HG02884 (cell line): ENCODE data around the gene PTEN.
A peak's percentile ranks its signal among the peaks of the same experiment; 100 is the strongest.

Source experiments
- ATAC-seq: cut with Tn5 transposase; IDR thresholded peaks from one replicate; pipeline ENCODE4 v1.9.1; 2021; ENCODE audit warnings: mild to moderate bottlenecking, moderate library complexity; ENCODE audit not compliant: unreplicated experiment

The PTEN gene

DNA sequence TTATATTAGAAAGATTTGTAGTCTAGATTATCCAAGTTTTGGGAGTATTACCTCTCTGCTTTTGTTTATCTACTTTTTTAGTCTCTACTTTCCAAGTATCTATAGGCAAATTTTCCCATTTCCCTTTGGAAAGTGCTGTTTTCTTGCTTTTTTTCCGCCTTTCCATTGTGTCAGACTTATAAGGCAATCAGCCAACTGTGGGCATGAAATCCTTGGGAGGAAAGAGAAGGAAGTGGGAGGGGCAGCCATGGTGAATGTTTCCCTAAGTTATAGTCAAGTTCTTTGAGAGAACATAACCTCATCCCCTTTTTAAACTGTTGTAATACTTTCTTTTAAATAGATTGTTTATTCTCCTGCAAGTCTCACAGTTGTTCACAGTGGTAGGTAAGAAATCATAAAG lies 52.6 kb downstream of the PTEN start:
- no peak for ATAC-seq

DNA sequence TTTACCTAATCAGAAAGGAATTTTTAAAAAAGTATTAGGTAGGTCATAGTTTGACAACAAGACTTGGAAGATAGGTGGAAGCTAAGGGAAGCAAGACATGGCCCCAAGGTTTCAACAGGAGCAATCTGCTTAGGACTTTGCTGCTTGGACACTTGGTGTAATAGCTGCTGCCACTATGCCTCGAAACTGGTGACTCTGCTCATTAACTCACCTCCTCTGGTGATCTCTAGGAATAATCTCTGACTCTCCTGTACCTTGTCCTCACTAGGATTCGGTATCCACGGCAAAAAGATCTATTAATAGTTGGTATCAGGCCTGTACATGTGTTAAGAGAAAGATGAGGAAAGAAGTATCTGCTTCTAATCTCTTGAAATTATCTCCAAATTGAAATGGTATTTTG lies 53.1 kb downstream of the PTEN start:
- no peak for ATAC-seq

DNA sequence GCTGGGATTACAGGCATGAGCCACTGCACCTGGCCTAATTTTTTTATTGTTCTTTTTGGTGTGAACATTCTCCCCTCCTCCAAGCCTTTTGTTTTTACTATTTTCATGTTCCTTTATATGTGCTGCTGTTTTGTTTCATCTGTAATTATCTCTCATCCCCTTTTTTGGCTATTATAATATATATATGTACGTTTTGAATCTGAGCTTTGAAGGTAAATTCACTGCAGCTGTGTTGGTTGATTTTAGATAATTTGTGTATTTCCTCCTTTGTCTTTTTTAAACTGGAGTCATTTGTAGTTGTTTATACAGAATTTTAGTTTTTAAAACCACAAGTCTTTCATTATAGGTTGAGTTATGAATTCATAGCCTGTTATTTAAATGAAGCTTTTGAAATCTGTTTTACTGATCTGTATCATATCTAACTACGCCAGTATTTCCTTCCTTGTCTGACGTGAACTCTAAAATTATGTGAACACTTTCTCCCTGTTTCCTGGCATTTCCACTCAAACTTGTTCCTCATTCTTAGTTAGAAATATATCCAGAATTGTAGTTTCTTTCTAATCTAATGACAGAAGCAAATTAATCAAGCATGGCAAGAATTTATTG lies 54.9 kb downstream of the PTEN start:
- ATAC-seq, result no peak

GRCh38 chr10:87920538-87920937 lies 57.1 kb downstream of the PTEN start:
- ATAC-seq, result no peak

GRCh38 chr10:87921931-87922688 lies 58.7 kb downstream of the PTEN start:
- no peak for ATAC-seq

DNA sequence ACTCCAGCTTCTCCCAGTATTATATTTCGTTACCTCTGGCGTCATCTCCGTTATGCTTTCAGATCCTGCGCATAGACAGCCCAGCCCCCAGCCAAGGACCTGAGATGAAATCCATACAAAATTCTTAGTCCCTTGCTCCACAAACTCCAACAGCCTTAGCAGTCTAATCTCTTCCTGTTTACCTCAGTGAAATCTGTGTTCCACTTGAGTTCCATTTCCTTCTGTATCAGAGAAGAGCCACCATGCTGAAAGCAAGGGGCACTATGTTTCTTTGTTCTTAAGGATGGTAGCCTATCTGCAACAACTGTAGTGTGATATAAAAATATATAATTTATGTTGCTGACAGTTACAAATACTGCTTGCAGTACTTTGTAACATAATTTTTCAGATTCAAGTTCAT lies 59.8 kb downstream of the PTEN start:
- ATAC-seq, result no peak

- ATAC-seq, result no peak
Observed at GRCh38 chr10:87925570-87925969, 62.1 kb downstream of the PTEN start.

- ATAC-seq, result no peak
Observed at GRCh38 chr10:87927091-87927490, 63.7 kb downstream of the PTEN start.

DNA sequence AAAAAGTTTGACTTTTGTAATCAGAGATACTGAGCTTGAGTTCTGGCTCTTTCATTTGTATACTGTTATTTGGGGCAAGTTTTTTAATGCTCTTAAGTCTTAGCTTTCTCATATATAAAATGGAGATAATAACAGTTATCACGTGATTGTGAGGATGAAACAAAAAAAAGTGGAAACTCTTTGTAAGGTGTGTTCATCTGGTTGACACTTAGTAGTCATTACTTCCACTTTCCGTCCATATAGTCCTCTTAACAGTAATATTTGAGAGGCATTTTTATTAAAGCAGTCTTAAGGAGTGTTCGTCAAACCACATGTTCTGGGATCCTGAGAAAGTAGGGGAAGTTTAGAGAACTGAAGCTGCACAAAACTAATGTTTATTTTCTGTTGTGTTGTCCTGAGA lies 65.6 kb downstream of the PTEN start:
- no peak for ATAC-seq

GRCh38 chr10:87930141-87930540 lies 66.7 kb downstream of the PTEN start:
- no peak for ATAC-seq

GRCh38 chr10:87930934-87931835 lies 67.8 kb downstream of the PTEN start:
- peak; percentile 42 for ATAC-seq

DNA sequence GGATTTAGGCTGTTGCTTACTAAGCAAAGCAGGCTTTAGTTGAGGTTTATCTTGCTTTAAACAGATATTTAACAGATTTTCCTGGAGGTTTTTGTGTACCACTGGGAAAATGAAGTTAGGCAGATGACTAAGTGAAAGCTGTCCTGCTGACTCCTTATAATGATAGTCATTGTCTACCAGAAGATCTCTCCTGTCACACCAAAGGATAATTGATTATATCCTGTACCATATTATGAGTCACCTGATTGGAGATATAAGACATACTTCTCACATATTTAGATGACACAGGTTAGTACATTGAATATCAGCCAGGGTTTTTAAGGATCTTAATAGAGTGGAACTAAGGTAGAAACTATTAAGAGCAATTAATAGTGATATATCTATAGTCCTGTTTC lies 68.4 kb downstream of the PTEN start:
- no peak for ATAC-seq

DNA sequence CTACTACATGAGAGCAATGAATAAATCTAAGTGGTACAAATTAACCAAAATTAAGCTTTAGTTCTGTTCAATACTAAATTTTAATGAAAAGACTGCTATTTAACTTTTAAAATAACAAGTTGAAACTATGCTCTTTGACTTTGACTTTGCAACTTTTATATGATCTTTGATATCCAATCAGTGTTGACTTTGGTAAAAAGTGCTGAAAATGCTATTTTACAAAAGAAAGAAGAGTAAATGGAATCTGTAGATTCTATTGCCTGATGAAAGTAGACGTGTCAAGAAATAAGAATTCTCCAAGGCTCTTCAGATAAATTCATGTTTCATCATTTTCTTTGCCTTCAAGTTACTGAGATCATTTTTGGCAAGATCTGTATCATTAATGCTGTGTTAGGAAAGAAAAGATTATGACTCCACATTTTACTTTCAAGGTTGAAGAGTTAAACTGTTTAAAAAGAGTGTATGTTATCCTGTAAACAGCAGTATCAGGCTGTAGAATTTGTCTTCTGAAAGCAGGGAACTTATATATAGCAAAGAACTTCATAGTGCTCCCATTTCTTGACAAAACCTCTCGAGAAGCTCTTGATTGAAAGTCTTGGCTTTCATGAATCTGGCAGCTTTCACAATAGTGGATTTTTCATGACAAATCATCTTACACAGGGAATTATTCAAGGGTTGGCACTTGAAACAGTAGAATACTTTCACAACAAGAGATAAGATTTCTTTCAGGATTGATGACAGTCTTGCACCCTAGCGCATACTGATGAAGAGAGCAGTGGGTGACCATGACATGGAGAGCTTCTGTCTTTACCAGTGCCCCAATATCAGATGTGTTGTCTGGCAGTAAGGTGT lies 72.1 kb downstream of the PTEN start:
- ATAC-seq, result no peak

- no peak for ATAC-seq
Observed at GRCh38 chr10:87940210-87940609, 76.8 kb downstream of the PTEN start.

GRCh38 chr10:87942884-87943527 lies 79.6 kb downstream of the PTEN start:
- no peak for ATAC-seq

DNA sequence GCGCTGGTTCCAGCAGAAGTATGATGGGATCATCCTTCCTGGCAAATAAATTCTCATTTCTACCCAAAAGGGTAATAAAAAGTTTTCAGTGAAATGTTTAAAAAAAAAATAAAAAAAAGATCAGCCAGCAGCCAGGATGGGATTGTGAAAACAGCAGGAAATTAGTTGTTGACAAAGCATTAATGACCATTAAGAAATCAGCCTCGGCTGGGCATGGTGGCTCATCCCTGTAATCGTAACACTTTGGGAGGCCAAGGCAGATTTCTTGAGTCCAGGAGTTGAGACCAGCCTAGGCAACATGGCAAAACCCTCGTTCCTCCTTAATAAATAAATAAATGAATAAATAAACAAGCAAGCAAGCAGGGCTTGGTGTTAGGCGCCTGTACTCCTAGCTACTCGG lies 82.6 kb downstream of the PTEN start:
- ATAC-seq, result no peak

GRCh38 chr10:87952612-87953011 lies 89.2 kb downstream of the PTEN start:
- ATAC-seq, result no peak

GRCh38 chr10:87956055-87956454 lies 92.6 kb downstream of the PTEN start:
- no peak for ATAC-seq

DNA sequence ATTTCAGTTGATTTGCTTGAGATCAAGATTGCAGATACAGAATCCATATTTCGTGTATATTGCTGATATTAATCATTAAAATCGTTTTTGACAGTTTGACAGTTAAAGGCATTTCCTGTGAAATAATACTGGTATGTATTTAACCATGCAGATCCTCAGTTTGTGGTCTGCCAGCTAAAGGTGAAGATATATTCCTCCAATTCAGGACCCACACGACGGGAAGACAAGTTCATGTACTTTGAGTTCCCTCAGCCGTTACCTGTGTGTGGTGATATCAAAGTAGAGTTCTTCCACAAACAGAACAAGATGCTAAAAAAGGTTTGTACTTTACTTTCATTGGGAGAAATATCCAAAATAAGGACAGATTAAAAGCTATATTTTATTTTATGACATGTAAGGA lies 94.3 kb downstream of the PTEN start:
- no peak for ATAC-seq

- ATAC-seq, result no peak
Observed at GRCh38 chr10:87960230-87960629, 96.8 kb downstream of the PTEN start.
